H1 (cell line): ENCODE measurements around the gene TNFAIP8. TPM values are rescaled to one million over a fixed set of nuclear protein-coding genes. Genes with fewer than 3 reads are reported as not detected.
A peak's percentile ranks its signal among the peaks of the same experiment; 100 is the strongest.

Experiments used
- CTCF ChIA-PET: fragments of 300-600 bp; sonication (Branson Sonifier 250); formaldehyde crosslinking; loops from one replicate; lab custom pipeline; 2021; ENCODE audit not compliant: partially characterized antibody; lab: Charles Lee
- POLR2A ChIA-PET: fragments of 300-600 bp; sonication (Branson Sonifier 250); formaldehyde crosslinking; loops from one replicate; lab custom pipeline; 2021; ENCODE audit warnings: inconsistent platforms; ENCODE audit not compliant: partially characterized antibody; lab: Charles Lee
- DNase-seq, 2 experiments: peaks; one replicate each; pipeline versions ENCODE4 v3.0.0 to v3.0.0-alpha.2; 2010 to 2022; ENCODE audit warnings: low spot score in 2 of 2, low read depth in 1 of 2, mixed read lengths in 1 of 2
- FAIRE-seq: peaks from 2 replicates; lab custom pipeline; 2011; peaks lifted over from hg19 to GRCh38; lab: Jason Lieb, UNC
- H2AFZ ChIP-seq: 2 replicates; pipeline ENCODE4 v1.8.1; 2012; ENCODE audit warnings: low read length, inconsistent platforms
- H2AK5ac ChIP-seq: 2 replicates; pipeline ENCODE4 v1.6.1; 2013; ENCODE audit warnings: low read depth, low read length
- H2BK120ac ChIP-seq: replicated peaks from 2 replicates; pipeline ENCODE3; 2013; ENCODE audit warnings: low read depth, low read length, inconsistent platforms
- H2BK12ac ChIP-seq: 2 replicates; pipeline ENCODE4 v1.6.1; 2013; ENCODE audit warnings: low read depth, low read length
- H2BK15ac ChIP-seq: 2 replicates; pipeline ENCODE4 v1.6.1; 2013; ENCODE audit warnings: low read length
- H2BK20ac ChIP-seq: 2 replicates; pipeline ENCODE4 v1.6.1; 2013; ENCODE audit warnings: low read length
- H2BK5ac ChIP-seq: 2 replicates; pipeline ENCODE4 v1.6.1; 2013; ENCODE audit warnings: low read depth, low read length
- H3K14ac ChIP-seq: 2 replicates; pipeline ENCODE4 v1.6.1; 2013; ENCODE audit warnings: inconsistent platforms; ENCODE audit not compliant: insufficient read length
- H3K18ac ChIP-seq: 2 replicates; pipeline ENCODE4 v1.6.1; 2013; ENCODE audit warnings: low read length; ENCODE audit errors: extremely low read depth
- H3K23ac ChIP-seq: 2 replicates; pipeline ENCODE4 v1.6.1; 2013; ENCODE audit warnings: inconsistent platforms; ENCODE audit not compliant: insufficient read length
- H3K23me2 ChIP-seq: 2 replicates; pipeline ENCODE4 v1.6.1; 2013; ENCODE audit warnings: low read depth, low read length
- H3K27ac ChIP-seq: 2 replicates; pipeline ENCODE4 v1.6.1; 2011; ENCODE audit warnings: low read depth, low read length, inconsistent platforms
- H3K27me3 ChIP-seq, 4 experiments: replicated peaks in 1 of 4; 1 replicate in 1 of 4; 2 replicates in 3 of 4; pipeline versions ENCODE4 v1.6.1 to v1.8.1; 2011 to 2013; ENCODE audit warnings: low read length in 3 of 4, mild to moderate bottlenecking in 3 of 4, inconsistent platforms in 2 of 4, mixed read lengths in 2 of 4, moderate library complexity in 1 of 4; ENCODE audit not compliant: control insufficient read depth in 3 of 4, insufficient read depth in 3 of 4; ENCODE audit errors: extremely low read depth in 1 of 4
- H3K36me3 ChIP-seq, 4 experiments: 2 replicates each; pipeline versions ENCODE4 v1.6.1 to v1.8.1; 2011 to 2013; ENCODE audit warnings: mild to moderate bottlenecking in 4 of 4, low read length in 3 of 4, moderate library complexity in 2 of 4, control low read depth in 1 of 4, inconsistent platforms in 1 of 4; ENCODE audit not compliant: insufficient read depth in 4 of 4, control insufficient read depth in 2 of 4
- H3K4ac ChIP-seq: replicated peaks from 2 replicates; pipeline ENCODE3; 2013; ENCODE audit warnings: low read length, low read depth, mixed read lengths, inconsistent platforms; ENCODE audit not compliant: insufficient read length
- H3K4me1 ChIP-seq, 4 experiments: replicated peaks in 1 of 4; 1 replicate in 1 of 4; 2 replicates in 3 of 4; pipeline versions ENCODE4 v1.6.1 to v1.8.1; 2011 to 2013; ENCODE audit warnings: low read length in 3 of 4, inconsistent platforms in 2 of 4, mixed read lengths in 1 of 4; ENCODE audit not compliant: insufficient read depth in 4 of 4, control insufficient read depth in 3 of 4
- H3K4me2 ChIP-seq, 2 experiments: 2 replicates each; pipeline versions ENCODE4 v1.6.1 to v1.8.1; 2011 to 2013; ENCODE audit warnings: low read depth in 2 of 2, low read length in 2 of 2, control low read depth in 1 of 2, inconsistent platforms in 1 of 2, mild to moderate bottlenecking in 1 of 2; ENCODE audit not compliant: insufficient read depth in 1 of 2
- H3K4me3 ChIP-seq, 4 experiments: fragments of 200-600, 300-600 bp in 1 of 4; sonication (generic), shearing (Covaris generic), sonication (Bioruptor Twin) in 1 of 4; 2 replicates each; pipeline versions ENCODE4 v1.5.1 to v1.8.1; 2011 to 2016; ENCODE audit warnings: low read length in 4 of 4, low read depth in 3 of 4, control low read depth in 2 of 4, inconsistent platforms in 2 of 4, mild to moderate bottlenecking in 2 of 4, mixed read lengths in 1 of 4, moderate library complexity in 1 of 4; ENCODE audit not compliant: insufficient read depth in 2 of 4; ENCODE audit errors: extremely low read depth in 1 of 4
- H3K56ac ChIP-seq: replicated peaks from 2 replicates; pipeline ENCODE3; 2013; ENCODE audit warnings: low read depth, mild to moderate bottlenecking, mixed read lengths, low read length, inconsistent platforms; ENCODE audit not compliant: insufficient read length
- H3K79me1 ChIP-seq: 2 replicates; pipeline ENCODE4 v1.6.1; 2013; ENCODE audit warnings: low read depth, low read length, control low read depth
- H3K79me2 ChIP-seq, 2 experiments: 2 replicates each; pipeline versions ENCODE4 v1.6.1 to v1.8.1; 2012 to 2013; ENCODE audit warnings: low read length in 2 of 2, mild to moderate bottlenecking in 2 of 2, inconsistent platforms in 1 of 2; ENCODE audit not compliant: insufficient read depth in 2 of 2, control insufficient read depth in 1 of 2
- H3K9ac ChIP-seq, 4 experiments: replicated peaks in 1 of 4; 1 replicate in 1 of 4; 2 replicates in 3 of 4; pipeline versions ENCODE4 v1.6.1 to v1.8.1; 2011 to 2013; ENCODE audit warnings: low read depth in 3 of 4, low read length in 3 of 4, control low read depth in 2 of 4, mild to moderate bottlenecking in 2 of 4, moderate library complexity in 2 of 4, inconsistent platforms in 1 of 4; ENCODE audit errors: extremely low read depth in 1 of 4
- H3K9me3 ChIP-seq, 2 experiments: 2 replicates each; pipeline versions ENCODE4 v1.6.1 to v1.8.1; 2012 to 2013; ENCODE audit warnings: mild to moderate bottlenecking in 2 of 2, moderate library complexity in 2 of 2, control low read depth in 1 of 2, inconsistent platforms in 1 of 2, low read depth in 1 of 2, low read length in 1 of 2, mixed read lengths in 1 of 2; ENCODE audit not compliant: insufficient read depth in 2 of 2
- H4K20me1 ChIP-seq, 2 experiments: replicated peaks in 1 of 2; 2 replicates each; pipeline versions ENCODE3 to v1.8.1; 2011 to 2013; ENCODE audit warnings: inconsistent platforms in 2 of 2, low read length in 2 of 2, mild to moderate bottlenecking in 1 of 2; ENCODE audit not compliant: insufficient read depth in 2 of 2, control insufficient read depth in 1 of 2
- H4K5ac ChIP-seq: 2 replicates; pipeline ENCODE4 v1.6.1; 2013; ENCODE audit warnings: low read length, low read depth, mixed read lengths, inconsistent platforms; ENCODE audit not compliant: insufficient read length
- H4K8ac ChIP-seq: 2 replicates; pipeline ENCODE4 v1.8.0; 2013; ENCODE audit warnings: mild to moderate bottlenecking, moderate library complexity, low read length, inconsistent platforms; ENCODE audit not compliant: insufficient read depth; ENCODE audit errors: extremely low read depth
- H4K91ac ChIP-seq: replicated peaks from 2 replicates; pipeline ENCODE3; 2013; ENCODE audit warnings: low read length, mixed read lengths, inconsistent platforms; ENCODE audit not compliant: insufficient read length
- CEBPB ChIP-seq: IDR thresholded peaks from 2 replicates; pipeline ENCODE4 v1.6.1; 2012; ENCODE audit warnings: low read depth, low read length
- RFX5 ChIP-seq: IDR thresholded peaks from 2 replicates; pipeline ENCODE4 v1.6.1; 2011; ENCODE audit warnings: low read depth, low read length, improper control_type of control experiment, borderline replicate concordance
- SIN3A ChIP-seq, 2 experiments: IDR thresholded peaks in 1 of 2; conservative IDR thresholded peaks in 1 of 2; 2 replicates each; pipeline ENCODE4 v1.6.1; 2011 to 2012; ENCODE audit warnings: low read length in 2 of 2, improper control_type of control experiment in 1 of 2, low read depth in 1 of 2, mild to moderate bottlenecking in 1 of 2
- SP4 ChIP-seq: IDR thresholded peaks from 2 replicates; pipeline ENCODE4 v1.6.1; 2012; ENCODE audit warnings: low read length, inconsistent platforms
- TEAD4 ChIP-seq: IDR thresholded peaks from 2 replicates; pipeline ENCODE4 v1.6.1; 2012; ENCODE audit warnings: low read depth, low read length, inconsistent platforms, mixed read lengths
- ZNF274 ChIP-seq: IDR thresholded peaks from 2 replicates; pipeline ENCODE4 v1.7.0; 2012; ENCODE audit warnings: low read length, borderline replicate concordance; ENCODE audit errors: extremely low read depth
- WGBS, 2 experiments: shearing (Covaris generic) in 1 of 2; methylation state at CpG; one replicate each; pipeline versions ENCODE4 v1.1.6 to v1.1.7; 2013 to 2015; ENCODE audit warnings: low lambda C conversion rate in 2 of 2, mixed read lengths in 2 of 2, inconsistent platforms in 1 of 2, low coverage in 1 of 2, missing lambda C conversion rate in 1 of 2; ENCODE audit not compliant: insufficient replicate concordance in 2 of 2, insufficient coverage in 1 of 2, insufficient read length in 1 of 2; ENCODE audit errors: extremely low coverage in 1 of 2, missing lambda C conversion rate in 1 of 2; 5-methylcytosine and 5-hydroxymethylcytosine counted together
- polyA plus RNA-seq, 7 experiments: library from polyadenylated mRNA; depleted of rRNA in 3 of 7; stranded (reverse) in 5 of 7; unstranded in 2 of 7; fragments of >200 nt in 5 of 7; fragments of 200-250 nt in 2 of 7; gene quantifications; 1 replicate in 5 of 7; 2 replicates in 1 of 7; 4 replicates in 1 of 7; pipeline versions ENCODE4 v1.2.1 to v1.2.3, GENCODE V29; 2011 to 2013; ENCODE audit warnings: missing spikeins in 2 of 7, mixed read lengths in 2 of 7
- total RNA-seq: library from RNA; stranded (reverse); fragmentation: NEBNext Ultra II Directional; extraction: Animal tissue kit (Norgen Biotek cat#: 25700); gene quantifications from 2 replicates; pipeline ENCODE4 v1.2.1, GENCODE V29; 2021
- TF ChIP-seq, protein P1 (sequence below): IDR thresholded peaks from 2 replicates; pipeline ENCODE4 v1.6.1; 2012; ENCODE audit warnings: low read length, inconsistent platforms
- TF ChIP-seq, protein P2 (sequence below): IDR thresholded peaks from 2 replicates; pipeline ENCODE4 v1.6.1; 2012; ENCODE audit warnings: inconsistent platforms

TNFAIP8 gene
- total and polyA plus RNA-seq, 2 of the 8 experiments (the other 6 are each of a cell fraction or from before 2014, with no cell fraction given): 12.4 to 19.3 TPM

DNA sequence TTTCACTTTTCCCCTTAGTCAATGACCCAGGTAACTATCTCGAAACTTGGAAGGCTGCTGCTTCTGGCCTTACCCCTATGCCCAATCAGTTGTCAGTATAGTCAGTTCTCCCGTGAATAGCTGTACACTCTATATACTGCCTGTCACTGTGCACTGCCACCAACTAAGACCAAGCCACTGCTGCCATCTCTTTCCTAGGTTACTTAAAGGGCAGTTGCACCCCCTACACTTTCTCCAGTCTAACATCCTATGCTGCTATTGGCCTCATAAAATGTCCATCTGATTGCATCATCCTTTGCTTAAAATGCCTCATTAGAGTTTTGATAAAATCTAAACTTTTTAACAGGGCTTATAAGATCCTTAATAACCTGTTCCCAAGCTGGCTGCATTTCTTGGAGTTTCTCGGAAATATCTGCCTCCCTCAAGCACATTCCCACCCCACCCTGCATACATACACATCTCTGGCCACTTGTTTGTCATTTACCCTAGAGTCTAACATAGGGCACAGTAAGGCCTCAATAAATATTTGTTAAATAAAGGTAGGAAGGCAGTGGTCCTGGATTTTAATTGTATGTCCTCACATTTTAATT, 32.8 kb upstream of the TNFAIP8 start:
- Histone ChIP-seq H2BK20ac (no peak overlapping the region; the same call in 1 of the 2 replicates), H3K4me1 (peaks cover 0 to 14% (median 5%) of the 10 kb centered on the region in 4 experiments), H2BK15ac (no peak overlapping the region; the same call in 1 of the 2 replicates), H2BK12ac (peak overlapping the region; percentile 18), H4K91ac (peak overlapping the region; percentile 75), H3K23me2 (peaks cover 3% of the 10 kb centered on the region; the same call in 1 of the 2 replicates), H3K27ac (peak overlapping the region; percentile 8; the same call in 1 of the 2 replicates), H3K18ac (no peak overlapping the region; the same call in 1 of the 2 replicates), H3K56ac (no peak overlapping the region), H3K79me2 (peaks cover 3 to 8% of the 10 kb centered on the region in 2 experiments; a peak in 1 of 4 replicates), H2BK5ac (peak overlapping the region; percentile 41; the same call in 1 of the 2 replicates), H3K9me3 (no peaks in the 10 kb centered on the region), H4K5ac (no peak overlapping the region), H3K9ac (no peak overlapping the region), H3K4me2 (no peak overlapping the region), H3K14ac (no peak overlapping the region), H3K23ac (no peak overlapping the region), H2BK120ac (no peak overlapping the region), H2AFZ (no peak overlapping the region), H4K8ac (no peak overlapping the region), H4K20me1 (no peaks in the 10 kb centered on the region), H2AK5ac (peak overlapping the region; percentile 43; the same call in 1 of the 2 replicates), H3K4ac (no peak overlapping the region), H3K27me3 (no peaks in the 10 kb centered on the region), H3K79me1 (no peaks in the 10 kb centered on the region; the same call in 1 of the 2 replicates), H3K4me3 (no peak overlapping the region), H3K36me3 (no peaks in the 10 kb centered on the region)
- FAIRE-seq (no peak), DNase-seq (no peak)
- CTCF ChIA-PET: interaction anchor here (1.0 to 2.0 kb wide), 5 partner anchors 10 to 89 kb away, joined by 3 to 11 read pairs (median 3); no protein-coding TSS in a partner anchor
- no peak for TF ChIP-seq SP4
- TF ChIP-seq, protein P1, sequence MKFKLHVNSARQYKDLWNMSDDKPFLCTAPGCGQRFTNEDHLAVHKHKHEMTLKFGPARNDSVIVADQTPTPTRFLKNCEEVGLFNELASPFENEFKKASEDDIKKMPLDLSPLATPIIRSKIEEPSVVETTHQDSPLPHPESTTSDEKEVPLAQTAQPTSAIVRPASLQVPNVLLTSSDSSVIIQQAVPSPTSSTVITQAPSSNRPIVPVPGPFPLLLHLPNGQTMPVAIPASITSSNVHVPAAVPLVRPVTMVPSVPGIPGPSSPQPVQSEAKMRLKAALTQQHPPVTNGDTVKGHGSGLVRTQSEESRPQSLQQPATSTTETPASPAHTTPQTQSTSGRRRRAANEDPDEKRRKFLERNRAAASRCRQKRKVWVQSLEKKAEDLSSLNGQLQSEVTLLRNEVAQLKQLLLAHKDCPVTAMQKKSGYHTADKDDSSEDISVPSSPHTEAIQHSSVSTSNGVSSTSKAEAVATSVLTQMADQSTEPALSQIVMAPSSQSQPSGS: no peak
- TF ChIP-seq SIN3A (conservative IDR thresholded peaks at IDR 0.05 in 1 of 2, IDR thresholded peaks at IDR 0.05 in 1 of 2; ENCODE audit: low read depth in 1 of 2, low read length in 2 of 2): no peak
- TF ChIP-seq ZNF274: no peak
- TF ChIP-seq RFX5: no peak
- peak; percentile 75; the same call in 1 of the 2 replicates for TF ChIP-seq CEBPB
- TF ChIP-seq, protein P2, sequence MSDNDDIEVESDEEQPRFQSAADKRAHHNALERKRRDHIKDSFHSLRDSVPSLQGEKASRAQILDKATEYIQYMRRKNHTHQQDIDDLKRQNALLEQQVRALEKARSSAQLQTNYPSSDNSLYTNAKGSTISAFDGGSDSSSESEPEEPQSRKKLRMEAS: no peak
- TF ChIP-seq TEAD4: no peak
- POLR2A ChIA-PET: interaction anchor here (0.9 to 1.5 kb wide), 2 partner anchors 32 to 55 kb away, joined by 3 to 4 read pairs; partner anchors contain the start of gene TNFAIP8
- WGBS, 2 experiments: 87% methylated on average over 3 of the region's 3 CpGs; no CpG with 5 or more reads in 1 of the 2 experiments
